Neural cell (in vitro differentiated cells): ENCODE data around the gene DLG2. TPM values are rescaled to one million over a fixed set of nuclear protein-coding genes. Genes with fewer than 3 reads are reported as not detected.

Source experiments
- H2AFZ ChIP-seq: fragments of 200-600, 300-800 bp; sonication (generic), shearing (Covaris generic); 2 replicates; pipeline ENCODE4 v1.6.0; 2014; ENCODE audit warnings: low read depth, mild to moderate bottlenecking, antibody characterized with exemption, low read length, moderate library complexity
- H3F3A ChIP-seq: fragments of 200-600 bp; shearing (Covaris generic); 2 replicates; pipeline ENCODE4 v1.6.1; 2016; ENCODE audit warnings: mild to moderate bottlenecking, moderate library complexity, mixed read lengths, antibody characterized with exemption, low read length; ENCODE audit not compliant: insufficient read depth, poor library complexity, severe bottlenecking
- H3K27ac ChIP-seq: fragments of 200-600, 300-800 bp; sonication (generic), shearing (Covaris generic); 2 replicates; pipeline ENCODE4 v1.5.1; 2014; ENCODE audit warnings: mild to moderate bottlenecking, low read length, moderate library complexity
- H3K27me3 ChIP-seq: fragments of 300-800, 200-600 bp; sonication (generic), shearing (Covaris generic); 2 replicates; pipeline ENCODE4 v1.6.0; 2014; ENCODE audit warnings: mild to moderate bottlenecking, low read depth, low read length, moderate library complexity; ENCODE audit not compliant: insufficient read depth
- H3K36me3 ChIP-seq: fragments of 300-800, 200-600 bp; sonication (generic), shearing (Covaris generic); 2 replicates; pipeline ENCODE4 v1.5.1; 2014; ENCODE audit warnings: mild to moderate bottlenecking, antibody characterized with exemption, low read length, moderate library complexity; ENCODE audit not compliant: insufficient read depth
- H3K4me2 ChIP-seq: fragments of 300-800, 200-600 bp; sonication (generic), shearing (Covaris generic); 2 replicates; pipeline ENCODE4 v1.6.0; 2014; ENCODE audit warnings: mild to moderate bottlenecking, low read length
- H3K4me3 ChIP-seq: fragments of 300-800, 200-600 bp; sonication (generic), shearing (Covaris generic); 2 replicates; pipeline ENCODE4 v1.5.1; 2014; ENCODE audit warnings: mild to moderate bottlenecking, low read length, moderate library complexity
- H3K79me2 ChIP-seq: fragments of 200-600 bp; shearing (Covaris generic); replicated peaks from 2 replicates; pipeline ENCODE4 v1.6.0; 2014; ENCODE audit warnings: mild to moderate bottlenecking, low read length, moderate library complexity; ENCODE audit not compliant: insufficient read depth
- H3K9ac ChIP-seq: fragments of 300-800, 200-600 bp; sonication (generic), shearing (Covaris generic); 2 replicates; pipeline ENCODE4 v1.6.1; 2016; ENCODE audit warnings: mild to moderate bottlenecking, low read length, mixed read lengths
- H3K9me2 ChIP-seq: fragments of 200-600 bp; shearing (Covaris generic); 2 replicates; pipeline ENCODE4 v1.6.1; 2016; ENCODE audit warnings: mild to moderate bottlenecking, low read length, mixed read lengths; ENCODE audit not compliant: insufficient read depth
- H3K9me3 ChIP-seq: fragments of 200-600, 300-800 bp; sonication (generic), shearing (Covaris generic); 2 replicates; pipeline ENCODE4 v1.6.1; 2016; ENCODE audit warnings: mild to moderate bottlenecking, mixed run types, low read length, moderate library complexity, mixed read lengths
- H4K20me1 ChIP-seq: fragments of 200-600 bp; shearing (Covaris generic); 2 replicates; pipeline ENCODE4 v1.6.1; 2016; ENCODE audit warnings: mild to moderate bottlenecking, mixed run types; ENCODE audit not compliant: insufficient read depth
- CTCF ChIP-seq: fragments of 450-650 bp; IDR thresholded peaks from 2 replicates; pipeline ENCODE4 v1.5.1; 2014; ENCODE audit warnings: antibody characterized with exemption, mild to moderate bottlenecking, moderate library complexity; ENCODE audit not compliant: poor library complexity, severe bottlenecking
- EP300 ChIP-seq: fragments of 450-650 bp; conservative IDR thresholded peaks from 2 replicates; pipeline ENCODE4 v1.6.1; 2014; ENCODE audit warnings: antibody characterized with exemption, mild to moderate bottlenecking, moderate library complexity; ENCODE audit not compliant: poor library complexity, severe bottlenecking
- EZH2 ChIP-seq: fragments of 200-600, 300-800 bp; shearing (Covaris generic), sonication (generic); IDR thresholded peaks from 2 replicates; pipeline ENCODE4 v1.6.1; 2014; ENCODE audit warnings: antibody characterized with exemption, low read length, borderline replicate concordance, mild to moderate bottlenecking; ENCODE audit not compliant: insufficient read depth, poor library complexity, severe bottlenecking
- MXI1 ChIP-seq: fragments of 450-650 bp; conservative IDR thresholded peaks from 2 replicates; pipeline ENCODE4 v1.6.1; 2014; ENCODE audit warnings: antibody characterized with exemption, mild to moderate bottlenecking; ENCODE audit not compliant: poor library complexity, severe bottlenecking
- POLR2AphosphoS5 ChIP-seq: IDR thresholded peaks from 2 replicates; pipeline ENCODE4 v1.6.1; 2012
- RAD21 ChIP-seq: fragments of 450-650 bp; conservative IDR thresholded peaks from 2 replicates; pipeline ENCODE4 v1.6.1; 2014; ENCODE audit warnings: antibody characterized with exemption, mild to moderate bottlenecking, moderate library complexity
- REST ChIP-seq: IDR thresholded peaks from 2 replicates; pipeline ENCODE4 v1.6.1; 2012; ENCODE audit warnings: borderline replicate concordance
- SMC3 ChIP-seq: fragments of 450-650 bp; conservative IDR thresholded peaks from 2 replicates; pipeline ENCODE4 v1.6.1; 2014; ENCODE audit warnings: antibody characterized with exemption, mild to moderate bottlenecking, moderate library complexity; ENCODE audit not compliant: poor library complexity
- TAF1 ChIP-seq: IDR thresholded peaks from 2 replicates; pipeline ENCODE4 v1.6.1; 2012; ENCODE audit warnings: low read depth
- polyA plus RNA-seq: library from polyadenylated mRNA; depleted of rRNA; stranded (reverse); fragments of >200 nt; gene quantifications from 2 replicates; pipeline ENCODE4 v1.2.3, GENCODE V29; 2014

DLG2 gene
- polyA plus RNA-seq, 1 donor from 2014 or later = 179 TPM

- Histone ChIP-seq H2AFZ (no peak overlapping the region), H3K9me3 (no peaks in the 10 kb centered on the region), H3K9ac (no peak overlapping the region), H3K4me3 (no peak overlapping the region), H3K27me3 (no peaks in the 10 kb centered on the region), H3K36me3 (no peaks in the 10 kb centered on the region), H4K20me1 (no peaks in the 10 kb centered on the region), H3K27ac (no peak overlapping the region), H3K4me2 (no peak overlapping the region), H3F3A (no peaks in the 10 kb centered on the region), H3K9me2 (no peaks in the 10 kb centered on the region), H3K79me2 (no peaks in the 10 kb centered on the region)
- TF ChIP-seq MXI1 = no peak
- no peak for TF ChIP-seq EP300
- no peak for TF ChIP-seq REST
- TF ChIP-seq SMC3 = no peak
- TF ChIP-seq EZH2 = no peak
These were observed 574.5 kb downstream of the DLG2 start for GRCh38 chr11:85052636-85053035.

- TF ChIP-seq MXI1 = no peak
- no peak for TF ChIP-seq POLR2AphosphoS5
- no peak for TF ChIP-seq TAF1
- no peak for TF ChIP-seq SMC3
- no peak for TF ChIP-seq RAD21
- no peak for TF ChIP-seq EZH2
- TF ChIP-seq REST = no peak
- no peak for TF ChIP-seq EP300
- no peak for TF ChIP-seq CTCF
- Histone ChIP-seq H3K9me3 (no peaks in the 10 kb centered on the region), H3K36me3 (no peaks in the 10 kb centered on the region), H3K79me2 (no peaks in the 10 kb centered on the region), H3K4me2 (no peak overlapping the region), H3K9me2 (no peaks in the 10 kb centered on the region), H4K20me1 (no peaks in the 10 kb centered on the region), H3K27ac (no peak overlapping the region), H3K4me3 (no peak overlapping the region), H2AFZ (no peak overlapping the region), H3K9ac (no peak overlapping the region), H3F3A (no peaks in the 10 kb centered on the region), H3K27me3 (no peaks in the 10 kb centered on the region)
These were observed 578.3 kb downstream of the DLG2 start for GRCh38 chr11:85048801-85049200.
